ENCODE data around the gene KCNMA1. TPM values are rescaled to one million over a fixed set of nuclear protein-coding genes. Genes with fewer than 3 reads are reported as not detected.

The KCNMA1 gene
- total RNA-seq, 4 donors from 2014 or later: 4.6 to 10.5 (median 7.8) TPM

DNA sequence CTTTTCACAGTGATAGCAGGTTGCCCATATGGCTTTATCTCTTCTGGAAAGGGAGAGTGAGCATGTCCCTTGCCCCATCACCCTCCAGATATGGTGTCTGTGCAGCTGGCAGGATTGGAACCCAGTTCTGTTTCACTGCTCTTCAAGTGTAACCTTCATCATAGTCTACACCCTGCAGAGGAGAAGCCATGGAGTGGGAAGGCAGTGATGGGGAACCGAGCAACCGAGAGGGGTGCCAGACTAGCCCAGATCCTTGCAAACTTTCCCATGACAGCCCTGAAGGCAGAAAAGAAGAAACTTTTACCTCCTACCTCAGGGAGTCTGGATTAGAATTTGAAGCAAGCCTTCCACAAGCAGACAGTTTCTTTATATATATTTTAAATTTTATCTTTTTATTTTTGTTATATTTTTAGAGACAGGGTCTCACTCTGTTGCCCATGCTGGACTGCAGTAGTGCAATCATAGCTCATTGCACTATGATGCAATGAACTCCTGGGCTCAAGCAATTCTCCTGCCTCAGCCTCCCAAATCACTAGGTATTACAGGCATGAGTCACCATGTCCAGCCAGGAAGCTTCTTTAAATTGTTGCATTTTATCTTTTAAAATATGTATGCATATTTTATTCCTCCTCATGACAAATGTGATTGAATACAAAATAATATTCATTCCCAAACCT lies 133.3 kb downstream of the KCNMA1 start:
- TF ChIP-seq EP300 (IDR thresholded peaks at IDR 0.05): no peak
- TF ChIP-seq POLR2A (IDR thresholded peaks at IDR 0.05): no peak
- TF ChIP-seq CTCF (IDR thresholded peaks at IDR 0.05): no peak
- no peak for TF ChIP-seq POLR2AphosphoS5 (IDR thresholded peaks at IDR 0.05)
- no peak for DNase-seq (ENCODE audit: low spot score in 2 of 2)
- no peaks in the 10 kb centered on the region for H3K27me3 ChIP-seq
- H3K4me1 ChIP-seq: peaks cover 6% of the 10 kb centered on the region
- no peaks in the 10 kb centered on the region for H3K36me3 ChIP-seq
- H3K4me3 ChIP-seq: no peak overlapping the region
- no peaks in the 10 kb centered on the region for H3K9me3 ChIP-seq
- WGBS: 83% methylated on average over 2 of the region's 2 CpGs
- H3K27ac ChIP-seq: no peak overlapping the region

DNA sequence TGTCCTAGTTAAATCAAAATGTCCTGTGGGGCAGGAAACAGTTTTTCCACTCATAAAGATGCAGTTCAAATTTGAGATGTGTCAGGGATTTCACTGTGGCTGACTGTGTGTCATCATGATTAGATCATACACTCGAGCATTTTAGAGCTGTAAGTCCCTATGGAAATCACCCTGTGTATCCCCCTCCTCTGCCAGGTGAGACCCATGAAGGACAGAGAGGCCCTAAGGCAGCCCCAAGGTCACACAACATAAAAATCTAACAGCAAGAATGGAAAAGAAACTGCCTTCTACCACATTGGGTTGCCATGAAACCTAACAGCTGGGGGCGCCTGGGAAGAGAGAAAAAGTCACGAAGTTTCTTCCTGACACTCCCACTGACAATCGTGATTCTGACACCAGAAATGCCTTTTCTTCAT lies 135.8 kb downstream of the KCNMA1 start:
- H3K4me3 ChIP-seq: no peak overlapping the region
- H3K27ac ChIP-seq: no peak overlapping the region
- 59% methylated on average over 4 of the region's 4 CpGs for WGBS
- H3K27me3 ChIP-seq: no peaks in the 10 kb centered on the region
- no peaks in the 10 kb centered on the region for H3K9me3 ChIP-seq
- TF ChIP-seq POLR2A (IDR thresholded peaks at IDR 0.05) (no peak), CTCF (IDR thresholded peaks at IDR 0.05) (no peak), POLR2AphosphoS5 (IDR thresholded peaks at IDR 0.05) (no peak), EP300 (IDR thresholded peaks at IDR 0.05) (no peak)
- H3K4me1 ChIP-seq: peaks cover 6% of the 10 kb centered on the region
- no peak for DNase-seq (ENCODE audit: low spot score in 2 of 2)
- no peaks in the 10 kb centered on the region for H3K36me3 ChIP-seq

DNA sequence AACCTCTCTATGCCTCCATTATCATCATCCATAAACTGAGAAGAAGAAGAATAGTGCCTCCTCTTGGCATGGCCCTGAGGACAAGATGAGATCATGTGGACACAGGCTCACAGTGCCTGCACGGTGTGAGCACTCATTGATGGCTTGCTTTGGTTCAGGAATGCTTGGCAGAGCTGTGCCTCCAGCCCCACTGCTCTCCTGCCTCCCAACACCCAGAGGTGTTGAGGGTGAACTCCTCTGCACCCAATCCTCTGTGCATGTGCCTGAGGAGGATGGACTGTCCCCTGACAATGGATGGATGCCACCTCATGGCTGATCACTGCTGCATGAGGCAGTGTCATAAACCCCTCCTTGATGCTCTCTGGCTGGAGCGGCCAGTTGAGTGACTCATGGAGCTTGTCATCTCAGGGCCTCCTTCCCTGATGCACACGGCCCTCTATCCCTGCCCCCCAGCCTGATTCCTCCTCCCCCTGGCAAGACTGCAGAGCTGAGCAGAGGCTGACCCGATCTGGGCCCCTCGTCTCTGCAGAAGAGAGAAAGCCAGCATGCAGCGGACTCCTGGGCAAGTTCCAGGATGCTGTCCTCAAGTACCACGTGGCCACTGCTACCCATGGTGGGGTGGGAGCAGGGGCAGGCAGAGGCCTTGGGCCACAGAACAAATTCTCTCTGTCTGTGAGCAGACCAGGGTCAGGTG lies 136.3 kb downstream of the KCNMA1 start:
- WGBS: 50% methylated on average over 4 of the region's 7 CpGs

DNA sequence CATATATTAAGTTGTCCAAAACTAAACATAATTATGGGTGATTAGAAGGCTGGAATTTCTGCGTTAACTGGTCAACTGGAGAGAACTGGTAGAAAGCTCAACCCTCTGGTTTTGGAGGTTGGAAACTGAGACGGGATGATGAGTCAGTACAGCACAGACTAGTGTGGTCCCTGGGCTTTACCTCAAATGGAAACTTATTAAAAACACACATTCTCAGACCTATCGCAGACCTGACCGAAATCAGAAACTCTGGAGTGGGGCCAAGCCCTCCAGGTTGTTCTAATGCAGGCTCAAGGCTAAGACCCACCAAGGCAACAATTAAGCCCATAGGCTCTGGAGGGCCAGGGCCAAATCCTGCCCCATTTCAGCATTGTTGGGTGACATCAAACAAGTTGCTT lies 136.9 kb downstream of the KCNMA1 start:
- Histone ChIP-seq H3K4me1 (peaks cover 6% of the 10 kb centered on the region), H3K9me3 (no peaks in the 10 kb centered on the region), H3K27ac (no peak overlapping the region), H3K4me3 (no peak overlapping the region), H3K27me3 (no peaks in the 10 kb centered on the region), H3K36me3 (no peaks in the 10 kb centered on the region)
- no peak for DNase-seq (ENCODE audit: low spot score in 2 of 2)
- TF ChIP-seq EP300 (IDR thresholded peaks at IDR 0.05) (no peak), POLR2AphosphoS5 (IDR thresholded peaks at IDR 0.05) (no peak), CTCF (IDR thresholded peaks at IDR 0.05) (no peak), POLR2A (IDR thresholded peaks at IDR 0.05) (no peak)
- 94% methylated on average over 4 of the region's 4 CpGs for WGBS

More for the DNA sequence above, 136.3 kb downstream of the KCNMA1 start:
- Histone ChIP-seq H3K4me3 (no peak overlapping the region), H3K27ac (no peak overlapping the region), H3K36me3 (no peaks in the 10 kb centered on the region), H3K9me3 (no peaks in the 10 kb centered on the region), H3K27me3 (no peaks in the 10 kb centered on the region), H3K4me1 (peaks cover 6% of the 10 kb centered on the region)
- no peak for DNase-seq (ENCODE audit: low spot score in 2 of 2)
- TF ChIP-seq POLR2AphosphoS5 (IDR thresholded peaks at IDR 0.05) (no peak), POLR2A (IDR thresholded peaks at IDR 0.05) (no peak), CTCF (IDR thresholded peaks at IDR 0.05) (no peak), EP300 (IDR thresholded peaks at IDR 0.05) (no peak)

DNA sequence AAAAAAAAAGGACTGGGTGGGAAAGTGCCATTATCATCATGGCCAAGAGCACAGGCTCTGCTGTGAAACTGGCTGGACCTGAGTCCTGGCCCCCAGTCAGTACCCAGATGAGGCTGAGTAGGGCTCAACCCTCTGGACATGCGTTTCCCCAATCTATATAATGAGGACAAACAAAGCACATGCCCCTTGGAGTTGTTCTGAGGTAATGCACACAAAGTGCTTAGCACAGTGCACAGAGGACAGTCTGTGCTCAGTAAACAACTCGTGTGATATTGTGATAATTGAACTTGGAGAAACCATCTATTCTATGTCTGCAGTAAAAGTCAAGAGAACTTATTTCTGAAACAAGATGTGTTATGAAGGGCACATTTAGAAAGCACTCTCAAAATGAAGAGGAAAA lies 138.8 kb downstream of the KCNMA1 start:
- no peak overlapping the region for H3K4me3 ChIP-seq
- no peak for DNase-seq (ENCODE audit: low spot score in 2 of 2)

More for the DNA sequence above, 138.8 kb downstream of the KCNMA1 start:
- H3K27ac ChIP-seq: no peak overlapping the region
- WGBS: 56% methylated on average over 2 of the region's 2 CpGs
- no peaks in the 10 kb centered on the region for H3K4me1 ChIP-seq
- TF ChIP-seq EP300 (IDR thresholded peaks at IDR 0.05) (no peak), CTCF (IDR thresholded peaks at IDR 0.05) (no peak), POLR2AphosphoS5 (IDR thresholded peaks at IDR 0.05) (no peak), POLR2A (IDR thresholded peaks at IDR 0.05) (no peak)
- no peaks in the 10 kb centered on the region for H3K9me3 ChIP-seq
- no peaks in the 10 kb centered on the region for H3K27me3 ChIP-seq
- H3K36me3 ChIP-seq: no peaks in the 10 kb centered on the region
